T-cell (primary cell): ENCODE measurements around the gene ENTHD1. TPM values are rescaled to one million over a fixed set of nuclear protein-coding genes. Genes with fewer than 3 reads are reported as not detected.

Source experiments
- ATAC-seq, 4 experiments: fragments of 200-7000 bp in 3 of 4; fragments of 150-1000 bp in 1 of 4; cut with Tn5 transposase; replicated peaks in 1 of 4; 1 replicate in 3 of 4; 2 replicates in 1 of 4; pipeline ENCODE4 v1.10.0; 2021; ENCODE audit warnings: moderate library complexity in 3 of 4, mild to moderate bottlenecking in 2 of 4, moderate number of reproducible peaks in 1 of 4
- CTCF ChIA-PET, 2 donors: fragments of 300-600 bp; sonication (Branson Sonifier 250); formaldehyde crosslinking; loops; one replicate each; lab custom pipeline; 2022; ENCODE audit warnings: antibody characterized with exemption in 2 of 2; lab: Charles Lee
- POLR2A ChIA-PET, 2 donors: fragments of 300-600 bp; sonication (Branson Sonifier 250); formaldehyde crosslinking; loops; one replicate each; lab custom pipeline; 2022; ENCODE audit warnings: antibody characterized with exemption in 2 of 2; lab: Charles Lee
- DNase-seq, 35 experiments: peaks; one replicate each; pipeline versions ENCODE4 v3.0.0 to v3.0.0-alpha.2; 2013 to 2023
- H3K27ac ChIP-seq: one replicate; pipeline ENCODE4 v1.5.1; 2013; ENCODE audit warnings: low read length
- H3K27me3 ChIP-seq, 2 experiments: replicated peaks in 1 of 2; 1 replicate in 1 of 2; 2 replicates in 1 of 2; pipeline versions ENCODE4 v1.6.1 to v1.7.0; 2013; ENCODE audit warnings: low read length in 1 of 2, mixed read lengths in 1 of 2; ENCODE audit not compliant: control insufficient read depth in 2 of 2, insufficient read depth in 2 of 2; ENCODE audit errors: extremely low read depth in 1 of 2
- H3K36me3 ChIP-seq, 2 donors: 1 replicate in 1 of 2; 2 replicates in 1 of 2; pipeline versions ENCODE4 v1.6.1 to v1.7.0; 2013; ENCODE audit warnings: low read length in 1 of 2; ENCODE audit not compliant: control insufficient read depth in 2 of 2, insufficient read depth in 1 of 2; ENCODE audit errors: extremely low read depth in 1 of 2
- H3K4me1 ChIP-seq, 2 experiments: 1 replicate in 1 of 2; 2 replicates in 1 of 2; pipeline versions ENCODE4 v1.6.1 to v1.7.0; 2013; ENCODE audit warnings: low read length in 2 of 2, mixed read lengths in 1 of 2; ENCODE audit not compliant: insufficient read depth in 2 of 2, control insufficient read depth in 1 of 2; ENCODE audit errors: extremely low read depth in 1 of 2
- H3K4me3 ChIP-seq, 2 donors: 1 replicate in 1 of 2; 2 replicates in 1 of 2; pipeline versions ENCODE4 v1.5.1 to v1.7.0; 2013; ENCODE audit warnings: mild to moderate bottlenecking in 2 of 2, low read length in 1 of 2, moderate library complexity in 1 of 2; ENCODE audit not compliant: control insufficient read depth in 1 of 2; ENCODE audit errors: extremely low read depth in 1 of 2
- H3K9me3 ChIP-seq: 2 replicates; pipeline ENCODE4 v1.7.0; 2013
- H3K27ac Mint-ChIP-seq, 2 donors: one replicate each; pipeline ENCODE4 v1.8.0; 2020 to 2021; ENCODE audit warnings: mild to moderate bottlenecking in 2 of 2, mixed read lengths in 2 of 2
- H3K27me3 Mint-ChIP-seq, 2 donors: one replicate each; pipeline ENCODE4 v1.8.0; 2021 to 2022; ENCODE audit warnings: mixed read lengths in 2 of 2
- H3K36me3 Mint-ChIP-seq: one replicate; pipeline ENCODE4 v1.8.0; 2021; ENCODE audit warnings: mixed read lengths
- H3K4me1 Mint-ChIP-seq, 3 donors: one replicate each; pipeline ENCODE4 v1.8.0; 2020 to 2022; ENCODE audit warnings: mixed read lengths in 3 of 3, mild to moderate bottlenecking in 1 of 3
- H3K4me3 Mint-ChIP-seq, 3 donors: one replicate each; pipeline ENCODE4 v1.8.0; 2020 to 2022; ENCODE audit warnings: mild to moderate bottlenecking in 3 of 3, mixed read lengths in 3 of 3, moderate library complexity in 3 of 3
- H3K9me3 Mint-ChIP-seq, 3 donors: one replicate each; pipeline ENCODE4 v1.8.0; 2020 to 2022; ENCODE audit warnings: mixed read lengths in 3 of 3
- WGBS: methylation state at CpG from one replicate; pipeline ENCODE4 v1.1.5; 2013; ENCODE audit warnings: missing lambda C conversion rate; ENCODE audit not compliant: insufficient coverage; 5-methylcytosine and 5-hydroxymethylcytosine counted together
- total RNA-seq, 35 experiments: library from RNA in 6 of 35; stranded (reverse) in 6 of 35; fragments of 120-200 nt in 1 of 35; gene quantifications; one replicate each; pipeline versions ENCODE4 v1.2.1 to v1.2.4 and lab custom pipeline; 2013 to 2026

The ENTHD1 gene
- total RNA-seq, 5 donors from 2014 or later (not counting 1 experiment from before 2014, with no cell fraction given) = 0.13 to 0.36 (median 0.20) TPM

GRCh38 chr22:39731881-39732555 is 161.5 kb downstream of the ENTHD1 start:
- H3K27me3 Mint-ChIP-seq = peaks cover 4 to 11% of the 10 kb centered on the region in 2 donors
- H3K4me1 Mint-ChIP-seq = no peaks in the 10 kb centered on the region
- H3K27ac Mint-ChIP-seq = no peak overlapping the region
- POLR2A ChIA-PET = no interaction called here
- no peaks in the 10 kb centered on the region for H3K36me3 Mint-ChIP-seq
- 79% methylated on average over 12 of the region's 12 CpGs for WGBS
- Histone ChIP-seq H3K36me3 (no peaks in the 10 kb centered on the region), H3K4me3 (no peak overlapping the region), H3K4me1 (no peaks in the 10 kb centered on the region), H3K9me3 (no peaks in the 10 kb centered on the region), H3K27me3 (peaks cover 0 to 25% of the 10 kb centered on the region in 2 experiments), H3K27ac (no peak overlapping the region)
- CTCF ChIA-PET = interaction anchor here (0.5 to 0.6 kb wide), 2 partner anchors 233 to 959 kb away, joined by 5 to 6 read pairs; no protein-coding TSS in a partner anchor
- H3K9me3 Mint-ChIP-seq = no peaks in the 10 kb centered on the region
- H3K4me3 Mint-ChIP-seq = no peak overlapping the region
- no peak for ATAC-seq
- no peak for DNase-seq

GRCh38 chr22:39731481-39731880 is 162.1 kb downstream of the ENTHD1 start:
- Histone ChIP-seq H3K36me3 (no peaks in the 10 kb centered on the region), H3K9me3 (no peaks in the 10 kb centered on the region), H3K4me1 (no peaks in the 10 kb centered on the region), H3K27me3 (peaks cover 0 to 25% of the 10 kb centered on the region in 2 experiments), H3K4me3 (no peak overlapping the region), H3K27ac (no peak overlapping the region)
- H3K4me1 Mint-ChIP-seq = no peaks in the 10 kb centered on the region
- H3K27ac Mint-ChIP-seq = no peak overlapping the region
- ChIA-PET POLR2A (no interaction called here), CTCF (interaction anchor here (0.5 to 0.6 kb wide), 2 partner anchors 233 to 960 kb away, joined by 5 to 6 read pairs; no protein-coding TSS in a partner anchor)
- peaks cover 4 to 9% of the 10 kb centered on the region in 2 donors for H3K27me3 Mint-ChIP-seq
- ATAC-seq = no peak
- no peaks in the 10 kb centered on the region for H3K36me3 Mint-ChIP-seq
- H3K4me3 Mint-ChIP-seq = no peak overlapping the region
- peak in 1 of 35 experiments; percentile 4 for DNase-seq
- H3K9me3 Mint-ChIP-seq = no peaks in the 10 kb centered on the region
- 87% methylated on average over 4 of the region's 5 CpGs for whole genome bisulfite sequencing

- DNase-seq (peak in 1 of 35 experiments; percentile 1), ATAC-seq (no peak)
- ChIA-PET POLR2A (no interaction called here), CTCF (no interaction called here)
- Mint-ChIP-seq H3K4me1 (no peaks in the 10 kb centered on the region), H3K27me3 (no peaks in the 10 kb centered on the region), H3K4me3 (no peak overlapping the region), H3K27ac (no peak overlapping the region), H3K9me3 (no peaks in the 10 kb centered on the region), H3K36me3 (no peaks in the 10 kb centered on the region)
- H3K27ac ChIP-seq = no peak overlapping the region
- H3K36me3 ChIP-seq = no peaks in the 10 kb centered on the region
- no peaks in the 10 kb centered on the region for H3K9me3 ChIP-seq
- no peak overlapping the region for H3K4me3 ChIP-seq
- peaks cover 0 to 20% of the 10 kb centered on the region in 2 experiments for H3K27me3 ChIP-seq
- H3K4me1 ChIP-seq = no peaks in the 10 kb centered on the region
- WGBS = 70% methylated on average over 13 of the region's 13 CpGs
Measured at GRCh38 chr22:39729141-39729934, 164.2 kb downstream of the ENTHD1 start.

GRCh38 chr22:39728236-39728860 is 165.2 kb downstream of the ENTHD1 start:
- POLR2A ChIA-PET = interaction anchor here in 1 of 2 donors (0.5 kb wide), 1 partner anchor 542 kb away, joined by 8 read pairs; no protein-coding TSS in a partner anchor
- H3K36me3 Mint-ChIP-seq = no peaks in the 10 kb centered on the region
- H3K27ac Mint-ChIP-seq = no peak overlapping the region
- no peak overlapping the region for H3K4me3 Mint-ChIP-seq
- Histone ChIP-seq H3K9me3 (no peaks in the 10 kb centered on the region), H3K36me3 (no peaks in the 10 kb centered on the region), H3K27me3 (peaks cover 0 to 20% of the 10 kb centered on the region in 2 experiments), H3K4me1 (no peaks in the 10 kb centered on the region), H3K27ac (no peak overlapping the region), H3K4me3 (no peak overlapping the region)
- peak in 1 of 35 experiments; percentile 2 for DNase-seq
- 88% methylated on average over 10 of the region's 12 CpGs for WGBS
- no peaks in the 10 kb centered on the region for H3K9me3 Mint-ChIP-seq
- no peak for ATAC-seq
- CTCF ChIA-PET = no interaction called here
- H3K27me3 Mint-ChIP-seq = no peaks in the 10 kb centered on the region
- H3K4me1 Mint-ChIP-seq = peaks cover 0 to under 1% (median 0%) of the 10 kb centered on the region in 3 donors

GRCh38 chr22:39727541-39727940 is 166.0 kb downstream of the ENTHD1 start:
- H3K27ac Mint-ChIP-seq = no peak overlapping the region
- H3K27me3 Mint-ChIP-seq = no peaks in the 10 kb centered on the region
- no peaks in the 10 kb centered on the region for H3K36me3 ChIP-seq
- H3K4me3 ChIP-seq = no peak overlapping the region
- peaks cover 0 to 19% of the 10 kb centered on the region in 2 experiments for H3K27me3 ChIP-seq
- H3K36me3 Mint-ChIP-seq = no peaks in the 10 kb centered on the region
- WGBS = 81% methylated on average over 7 of the region's 15 CpGs
- DNase-seq (no peak), ATAC-seq (no peak)
- ChIA-PET CTCF (no interaction called here), POLR2A (no interaction called here)
- peaks cover 0 to 2% (median 0%) of the 10 kb centered on the region in 3 donors for H3K4me1 Mint-ChIP-seq
- no peak overlapping the region for H3K27ac ChIP-seq
- H3K9me3 ChIP-seq = no peaks in the 10 kb centered on the region
- H3K9me3 Mint-ChIP-seq = no peaks in the 10 kb centered on the region
- no peak overlapping the region for H3K4me3 Mint-ChIP-seq
- no peaks in the 10 kb centered on the region for H3K4me1 ChIP-seq
